Measurements from ENCODE around the gene PYURF.
A peak's percentile ranks its signal among the peaks of the same experiment; 100 is the strongest.

Gene PYURF

GRCh38 chr4:88523325-88524129, at the start of gene PYURF:
TSS of gene PYURF (minus strand) at chr4:88523776. CDS start at chr4:88523700, 76 bp downstream.
- DNase-seq, result peak; percentile 90

GRCh38 chr4:88570001-88570400, 46.4 kb upstream of the PYURF start:
- DNase-seq, result no peak

- DNase-seq, result no peak
Observed at GRCh38 chr4:88567591-88567990, 44.0 kb upstream of the PYURF start.

- no peak for DNase-seq
Observed at GRCh38 chr4:88549815-88550214, 26.2 kb upstream of the PYURF start.

GRCh38 chr4:88539322-88540068, 15.9 kb upstream of the PYURF start:
- peak; percentile 83 for DNase-seq

- no peak for DNase-seq
Observed at GRCh38 chr4:88537709-88538108, 14.1 kb upstream of the PYURF start.

- DNase-seq, result no peak
Observed at GRCh38 chr4:88535090-88535755, 11.6 kb upstream of the PYURF start.

- DNase-seq, result no peak
Observed at GRCh38 chr4:88533937-88534750, 10.6 kb upstream of the PYURF start.

GRCh38 chr4:88533088-88533790, 9.7 kb upstream of the PYURF start:
- DNase-seq, result no peak

- DNase-seq, result no peak
Observed at GRCh38 chr4:88531549-88531948, 8.0 kb upstream of the PYURF start.

- no peak for DNase-seq
Observed at GRCh38 chr4:88528861-88529260, 5.3 kb upstream of the PYURF start.

GRCh38 chr4:88527787-88528186, 4.2 kb upstream of the PYURF start:
- DNase-seq, result no peak

GRCh38 chr4:88526221-88526815, 2.7 kb upstream of the PYURF start:
- DNase-seq, result no peak

- no peak for DNase-seq
Observed at GRCh38 chr4:88524171-88524570, 595 bp upstream of the PYURF start.

GRCh38 chr4:88522702-88523324, 763 bp downstream of the PYURF start:
- no peak for DNase-seq

GRCh38 chr4:88518911-88519310, 4.7 kb downstream of the PYURF start:
- no peak for DNase-seq

- DNase-seq, result no peak
Observed at GRCh38 chr4:88517825-88518224, 5.8 kb downstream of the PYURF start.

GRCh38 chr4:88516746-88517145, 6.8 kb downstream of the PYURF start:
- no peak for DNase-seq

- no peak for DNase-seq
Observed at GRCh38 chr4:88514557-88515511, 8.7 kb downstream of the PYURF start.

- no peak for DNase-seq
Observed at GRCh38 chr4:88511236-88511635, 12.3 kb downstream of the PYURF start.
